Aorta (tissue), 5 donors: ENCODE data around the gene ACOT7. TPM values are rescaled to one million over a fixed set of nuclear protein-coding genes. Genes with fewer than 3 reads are reported as not detected.
A peak's percentile ranks its signal among the peaks of the same experiment; 100 is the strongest.
"Not testable (repeated sequence)": the region's sequence is repeated elsewhere in the genome, so short reads cannot be mapped to it uniquely, and the experiment has no call there.

ENCODE experiments used
- ATAC-seq: fragments of 200-7000 bp; cut with Tn5 transposase; one replicate; pipeline ENCODE4 v1.9.1; 2022; ENCODE audit warnings: moderate library complexity; ENCODE audit not compliant: low FRiP score
- DNase-seq, 2 donors: peaks; one replicate each; pipeline ENCODE4 v3.0.0-alpha.2; 2020
- H3K27ac ChIP-seq, 2 donors: one replicate each; pipeline ENCODE4 v1.5.1; 2013; ENCODE audit warnings: low read length in 2 of 2, mild to moderate bottlenecking in 2 of 2, moderate library complexity in 2 of 2, control low read depth in 1 of 2, inconsistent platforms in 1 of 2, low read depth in 1 of 2
- H3K27me3 ChIP-seq, 2 donors: one replicate each; pipeline ENCODE4 v1.6.1; 2013; ENCODE audit warnings: control low read depth in 1 of 2, low read length in 1 of 2, mild to moderate bottlenecking in 1 of 2, moderate library complexity in 1 of 2; ENCODE audit not compliant: insufficient read depth in 2 of 2, control insufficient read depth in 1 of 2
- H3K36me3 ChIP-seq, 2 donors: one replicate each; pipeline ENCODE4 v1.6.1; 2013; ENCODE audit warnings: control low read depth in 1 of 2, low read length in 1 of 2, mild to moderate bottlenecking in 1 of 2; ENCODE audit not compliant: insufficient read depth in 2 of 2, control insufficient read depth in 1 of 2
- H3K4me1 ChIP-seq, 2 donors: one replicate each; pipeline ENCODE4 v1.6.1; 2013; ENCODE audit warnings: low read length in 2 of 2, control low read depth in 1 of 2, mild to moderate bottlenecking in 1 of 2, moderate library complexity in 1 of 2; ENCODE audit not compliant: insufficient read depth in 2 of 2, control insufficient read depth in 1 of 2
- H3K4me3 ChIP-seq, 2 donors: one replicate each; pipeline ENCODE4 v1.5.1; 2013; ENCODE audit warnings: low read length in 2 of 2, control low read depth in 1 of 2, mild to moderate bottlenecking in 1 of 2
- H3K9me3 ChIP-seq: one replicate; pipeline ENCODE4 v1.6.1; 2013; ENCODE audit warnings: mild to moderate bottlenecking, low read length; ENCODE audit not compliant: control insufficient read depth
- WGBS, 2 donors: extraction: QIAGEN DNeasy Blood & Tissue Kit; methylation state at CpG; one replicate each; pipeline ENCODE4 v1.1.7; 2013; 5-methylcytosine and 5-hydroxymethylcytosine counted together
- intact Hi-C, 2 donors: fragments of 100-400 bp; cut with DNase I; formaldehyde crosslinking; loops; one replicate each; pipeline versions ENCODE4 v1.14.2 to v1.15.0; 2022
- long read RNA-seq, 2 donors: library from polyadenylated mRNA; unstranded; transcript quantifications; one replicate each; pipeline ENCODE4 v2.0.0, GENCODE V29; 2020 to 2021
- polyA plus RNA-seq, 2 donors: library from polyadenylated mRNA; stranded (reverse); fragments of 200-250 nt; gene quantifications; one replicate each; pipeline ENCODE4 v1.2.3, GENCODE V29; 2013
- total RNA-seq, 2 donors: library from RNA; stranded (reverse); fragmentation: NEBNext Ultra II Directional; extraction: Animal tissue kit (Norgen Biotek cat#: 25700); gene quantifications; one replicate each; pipeline ENCODE4 v1.2.1, GENCODE V29; 2021
- donor health status: healthy with polysubstance abuse.
- donor health status: Bipolar disorder and iron deficiency.
- donor health status: DM: no; HTN: no; CAD: no.
- donor health status: DM: no; HTN: no; CAD: no.
- donor health status: DM: yes; HTN: yes; CAD: no.

The ACOT7 gene
- total RNA-seq (10 to 100 TPM; 12.5 to 20.9 TPM), polyA plus RNA-seq (10 to 100 TPM; 14.4 to 22.6 TPM)
- long read RNA-seq, donor 1, transcript ACOT7-210 (9 exons, 1,403 nt): major isoform, 55 of 74 reads
- long read RNA-seq, donor 1, transcript ACOT7-204 (9 exons, 1,614 nt): minor isoform, 9 of 74 reads
- long read RNA-seq, donor 1, partial matches to known transcripts: 3 of 74 reads
- long read RNA-seq, donor 1, other reads (novel, unspliced or antisense): 4 of 74 reads
- long read RNA-seq, donor 2, transcript ACOT7-210 (9 exons, 1,403 nt): major isoform, 8 of 14 reads
- long read RNA-seq, donor 2, partial matches to known transcripts: 3 of 14 reads
- long read RNA-seq, donor 2, other reads (novel, unspliced or antisense): 1 of 14 reads

- H3K36me3 ChIP-seq: no peaks in the 10 kb centered on the region
- no peaks in the 10 kb centered on the region for H3K27me3 ChIP-seq
- H3K4me1 ChIP-seq: no peaks in the 10 kb centered on the region
- intact Hi-C loops: no loop called here
- H3K27ac ChIP-seq: peak within 1 kb of the TSS; percentile 88 to 90
- peak within 1 kb of the TSS; percentile 41 to 69 for H3K4me3 ChIP-seq
- no peaks in the 10 kb centered on the region for H3K9me3 ChIP-seq
- 0 to 1% methylated on average over 47 to 87 of the region's 87 CpGs for WGBS, 2 donors
- ATAC-seq (peak; percentile 97), DNase-seq (peak; percentile 92 to 96)
These were observed at the start of gene ACOT7 for GRCh38 chr1:6393400-6394187. Gene ACOT7 (minus strand): TSS chr1:6393767. CDS start chr1:6393399, 368 bp downstream.

- no peak overlapping the region for H3K4me3 ChIP-seq
- no peaks in the 10 kb centered on the region for H3K36me3 ChIP-seq
- H3K9me3 ChIP-seq: no peaks in the 10 kb centered on the region
- 89 to 91% methylated on average over 7 of the region's 7 CpGs for WGBS, 2 donors
- intact Hi-C loops: no loop called here
- no peak for ATAC-seq
- no peaks in the 10 kb centered on the region for H3K27me3 ChIP-seq
- DNase-seq: no peak
- no peaks in the 10 kb centered on the region for H3K4me1 ChIP-seq
- no peak overlapping the region for H3K27ac ChIP-seq
These were observed 48.0 kb upstream of the ACOT7 start for GRCh38 chr1:6441586-6441985.

- no peak for DNase-seq
- no peaks in the 10 kb centered on the region for H3K36me3 ChIP-seq
- 8 to 9% methylated on average over 66 to 100 of the region's 101 CpGs for WGBS, 2 donors
- H3K27ac ChIP-seq: no peak overlapping the region
- H3K4me1 ChIP-seq: no peaks in the 10 kb centered on the region
- intact Hi-C loops: no loop called here
- no peak for ATAC-seq
- H3K4me3 ChIP-seq: no peak overlapping the region
- no peaks in the 10 kb centered on the region for H3K9me3 ChIP-seq
- H3K27me3 ChIP-seq: no peaks in the 10 kb centered on the region
These were observed 46.9 kb upstream of the ACOT7 start for GRCh38 chr1:6440198-6441126.

- DNase-seq (peak in 1 of 2 donors; percentile 87), ATAC-seq (peak; percentile 72)
- 10 to 16% methylated on average over 5 of the region's 5 CpGs for WGBS, 2 donors
- no peaks in the 10 kb centered on the region for H3K9me3 ChIP-seq
- no peak overlapping the region for H3K27ac ChIP-seq
- intact Hi-C loops: loop anchor here in 1 of 2 donors (1.0 kb wide), 1 partner anchor 192 kb away; no protein-coding TSS in a partner anchor
- no peak overlapping the region for H3K4me3 ChIP-seq
- no peaks in the 10 kb centered on the region for H3K4me1 ChIP-seq
- no peaks in the 10 kb centered on the region for H3K36me3 ChIP-seq
- H3K27me3 ChIP-seq: no peaks in the 10 kb centered on the region
These were observed 44.5 kb upstream of the ACOT7 start for GRCh38 chr1:6438047-6438525.

GRCh38 chr1:6437012-6437700 lies 43.6 kb upstream of the ACOT7 start:
- intact Hi-C loops, H3K4me3 ChIP-seq, H3K4me1 ChIP-seq, H3K27ac ChIP-seq, H3K36me3 ChIP-seq, ATAC-seq, H3K9me3 ChIP-seq, H3K27me3 ChIP-seq, DNase-seq: not testable (repeated sequence)
- 43 to 44% methylated on average over 22 of the region's 22 CpGs for WGBS, 2 donors

GRCh38 chr1:6436277-6436676 lies 42.7 kb upstream of the ACOT7 start:
- H3K27ac ChIP-seq, ATAC-seq, H3K4me1 ChIP-seq, H3K9me3 ChIP-seq, H3K27me3 ChIP-seq, DNase-seq, H3K36me3 ChIP-seq, H3K4me3 ChIP-seq, intact Hi-C loops: not testable (repeated sequence)
- WGBS, 2 donors: 73 to 76% methylated on average over 3 of the region's 3 CpGs

GRCh38 chr1:6435547-6435946 lies 42.0 kb upstream of the ACOT7 start:
- 97 to 98% methylated on average over 3 of the region's 3 CpGs for WGBS, 2 donors
- Histone ChIP-seq H3K4me3 (no peak overlapping the region), H3K4me1 (no peaks in the 10 kb centered on the region), H3K36me3 (no peaks in the 10 kb centered on the region), H3K27ac (no peak overlapping the region), H3K9me3 (no peaks in the 10 kb centered on the region), H3K27me3 (no peaks in the 10 kb centered on the region)
- intact Hi-C loops: no loop called here
- DNase-seq (no peak), ATAC-seq (no peak)

- H3K4me1 ChIP-seq: no peaks in the 10 kb centered on the region
- ATAC-seq (no peak), DNase-seq (no peak)
- 91 to 92% methylated on average over 15 of the region's 15 CpGs for WGBS, 2 donors
- H3K36me3 ChIP-seq: no peaks in the 10 kb centered on the region
- intact Hi-C loops: no loop called here
- H3K27ac ChIP-seq: no peak overlapping the region
- H3K27me3 ChIP-seq: no peaks in the 10 kb centered on the region
- H3K4me3 ChIP-seq: no peak overlapping the region
- H3K9me3 ChIP-seq: no peaks in the 10 kb centered on the region
These were observed 41.6 kb upstream of the ACOT7 start for GRCh38 chr1:6435129-6435528.
